Activated T-cell treated with anti-CD3 and anti-CD28 coated beads, Interleukin-2, amount 50 U/mL, for 72 hours (primary cell): Measurements from ENCODE around the gene SH3RF1. TPM values are rescaled to one million over a fixed set of nuclear protein-coding genes. Genes with fewer than 3 reads are reported as not detected.

Experiments
- ATAC-seq, 2 donors: fragments of 150-1000 bp; cut with Tn5 transposase; replicated peaks in 1 of 2; 2 replicates each; pipeline ENCODE4 v1.10.0; 2021; ENCODE audit warnings: moderate library complexity in 2 of 2, mild to moderate bottlenecking in 1 of 2
- DNase-seq, 2 donors: peaks; one replicate each; pipeline ENCODE4 v3.0.0; 2021 to 2022; ENCODE audit warnings: mixed read lengths in 1 of 2
- H3K27ac Mint-ChIP-seq: one replicate; pipeline ENCODE4 v1.8.0; 2022; ENCODE audit warnings: mild to moderate bottlenecking, moderate library complexity, mixed read lengths
- H3K27me3 Mint-ChIP-seq: one replicate; pipeline ENCODE4 v1.8.0; 2022; ENCODE audit warnings: low read depth, mixed read lengths
- H3K36me3 Mint-ChIP-seq, 2 donors: one replicate each; pipeline ENCODE4 v1.8.0; 2022; ENCODE audit warnings: mixed read lengths in 2 of 2, mild to moderate bottlenecking in 1 of 2; ENCODE audit not compliant: insufficient read depth in 2 of 2
- H3K4me1 Mint-ChIP-seq: one replicate; pipeline ENCODE4 v1.8.0; 2022; ENCODE audit warnings: low read depth, mixed read lengths
- H3K4me3 Mint-ChIP-seq, 2 donors: one replicate each; pipeline ENCODE4 v1.8.0; 2022; ENCODE audit warnings: mild to moderate bottlenecking in 2 of 2, mixed read lengths in 2 of 2, moderate library complexity in 2 of 2
- H3K9me3 Mint-ChIP-seq, 2 donors: one replicate each; pipeline ENCODE4 v1.8.0; 2022; ENCODE audit warnings: mixed read lengths in 2 of 2
- total RNA-seq, 2 donors: library from RNA; stranded (reverse); gene quantifications; one replicate each; pipeline ENCODE4 v1.2.3, GENCODE V29; 2022

The SH3RF1 gene
- total RNA-seq, 2 donors from 2014 or later: 0.26 to 0.63 TPM

DNA sequence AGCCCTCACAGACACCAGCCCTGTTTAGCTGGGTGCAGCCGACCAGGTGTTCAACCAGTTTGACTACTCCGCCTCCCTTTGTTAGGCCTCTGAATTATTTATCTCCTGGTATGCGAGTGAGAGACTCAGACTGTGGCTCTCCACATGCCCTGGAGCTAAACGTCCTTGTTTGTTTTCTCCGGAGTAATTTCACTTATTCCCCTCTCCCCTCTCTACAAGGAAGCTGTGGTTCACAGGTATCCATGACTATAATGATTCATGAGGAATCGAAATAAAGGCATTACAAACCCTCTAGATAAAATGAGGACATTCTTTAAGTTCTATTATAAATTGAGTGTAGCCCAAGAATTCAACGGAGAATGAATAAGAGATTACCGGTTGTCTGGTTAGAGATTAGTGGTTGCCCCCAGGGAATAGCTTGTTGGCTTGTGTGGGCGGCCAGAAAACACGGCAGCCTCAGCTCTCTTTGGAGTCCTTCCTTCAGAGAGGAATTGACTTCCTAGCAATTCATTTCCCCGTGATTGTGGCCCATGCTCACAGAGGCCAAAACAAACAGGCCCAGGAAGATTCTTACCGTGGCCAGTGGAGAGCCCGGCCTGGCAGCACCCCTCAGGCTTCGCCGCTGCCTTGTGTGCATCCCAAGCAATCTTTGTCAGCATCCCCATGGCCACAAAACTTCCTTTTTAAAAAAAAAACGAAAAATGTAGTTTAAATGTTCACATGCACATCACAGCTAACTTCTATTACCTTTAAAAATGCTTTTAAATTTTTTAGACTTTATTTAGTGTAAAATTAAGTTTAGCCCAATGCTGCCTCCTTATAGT lies 200.5 kb downstream of the SH3RF1 start:
- Mint-ChIP-seq H3K4me1 (no peaks in the 10 kb centered on the region), H3K27me3 (no peaks in the 10 kb centered on the region), H3K27ac (no peak overlapping the region), H3K9me3 (no peaks in the 10 kb centered on the region), H3K36me3 (no peaks in the 10 kb centered on the region), H3K4me3 (no peak overlapping the region)
- DNase-seq (no peak), ATAC-seq (no peak)

DNA sequence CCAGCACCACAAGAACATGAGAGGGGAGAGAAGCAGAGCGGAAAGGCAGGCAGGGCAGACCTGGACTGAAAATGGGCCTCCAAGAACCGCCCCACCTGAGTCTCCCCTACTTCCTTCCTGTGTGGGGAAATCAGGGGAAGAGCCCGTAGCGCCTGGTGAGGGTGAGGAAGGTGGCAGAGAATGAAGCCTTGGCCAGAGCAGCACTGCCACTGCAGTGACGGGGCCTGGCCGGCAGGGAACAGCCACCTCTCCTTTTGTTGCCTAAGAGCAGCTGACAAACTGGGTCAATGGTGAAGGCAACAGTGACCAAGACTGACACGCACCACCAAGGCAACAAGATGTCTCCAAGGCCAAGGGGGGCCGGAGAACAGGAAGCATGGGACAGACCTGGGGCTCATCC lies 202.3 kb downstream of the SH3RF1 start:
- Mint-ChIP-seq H3K27me3 (no peaks in the 10 kb centered on the region), H3K4me1 (no peaks in the 10 kb centered on the region), H3K27ac (no peak overlapping the region), H3K4me3 (no peak overlapping the region), H3K36me3 (no peaks in the 10 kb centered on the region), H3K9me3 (no peaks in the 10 kb centered on the region)
- DNase-seq (no peak), ATAC-seq (no peak)

DNA sequence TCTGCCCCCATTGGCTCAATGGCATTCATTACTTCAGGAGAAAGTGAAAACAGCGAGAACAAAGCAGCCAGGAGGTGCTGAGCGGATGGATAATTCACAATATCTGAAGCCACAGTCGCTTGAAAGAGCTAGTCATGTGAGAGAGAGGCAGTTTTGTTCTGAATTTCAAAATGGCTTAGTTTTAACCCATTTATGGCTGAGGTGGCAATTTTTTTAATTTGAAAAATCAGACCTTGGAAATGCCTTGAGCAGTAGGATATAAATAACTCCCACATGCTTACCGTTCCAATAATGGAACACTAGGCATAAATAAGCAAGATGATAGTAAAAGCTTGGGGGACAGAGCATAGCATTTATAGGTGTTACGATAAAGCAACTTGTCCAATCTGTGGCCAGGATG lies 203.8 kb downstream of the SH3RF1 start:
- ATAC-seq (no peak), DNase-seq (no peak)
- Mint-ChIP-seq H3K9me3 (no peaks in the 10 kb centered on the region), H3K4me1 (no peaks in the 10 kb centered on the region), H3K4me3 (no peak overlapping the region), H3K27ac (no peak overlapping the region), H3K27me3 (no peaks in the 10 kb centered on the region), H3K36me3 (no peaks in the 10 kb centered on the region)

DNA sequence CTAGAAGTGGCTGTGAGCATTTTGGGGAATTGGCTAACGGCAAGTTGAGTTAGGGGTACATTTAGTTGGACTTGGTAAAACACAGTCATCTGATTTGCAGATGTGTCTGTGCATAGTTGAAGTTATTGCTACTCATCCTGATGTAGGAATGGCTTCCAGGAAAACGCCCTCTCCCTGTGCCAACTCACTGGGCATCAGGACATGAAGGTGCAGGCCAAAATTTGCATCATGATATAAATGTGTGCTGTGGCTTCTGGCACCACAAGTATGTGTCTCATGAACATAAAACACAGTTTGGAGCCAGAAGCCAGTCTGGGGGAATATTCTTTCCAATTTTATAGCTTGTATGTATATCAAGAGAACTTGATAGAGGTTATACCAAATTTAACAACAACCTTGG lies 206.5 kb downstream of the SH3RF1 start:
- no peaks in the 10 kb centered on the region for H3K9me3 Mint-ChIP-seq
- H3K4me3 Mint-ChIP-seq: no peak overlapping the region
- no peak overlapping the region for H3K27ac Mint-ChIP-seq
- ATAC-seq (no peak), DNase-seq (no peak)
- peaks cover 4% of the 10 kb centered on the region for H3K27me3 Mint-ChIP-seq
- H3K36me3 Mint-ChIP-seq: no peaks in the 10 kb centered on the region
- no peaks in the 10 kb centered on the region for H3K4me1 Mint-ChIP-seq

DNA sequence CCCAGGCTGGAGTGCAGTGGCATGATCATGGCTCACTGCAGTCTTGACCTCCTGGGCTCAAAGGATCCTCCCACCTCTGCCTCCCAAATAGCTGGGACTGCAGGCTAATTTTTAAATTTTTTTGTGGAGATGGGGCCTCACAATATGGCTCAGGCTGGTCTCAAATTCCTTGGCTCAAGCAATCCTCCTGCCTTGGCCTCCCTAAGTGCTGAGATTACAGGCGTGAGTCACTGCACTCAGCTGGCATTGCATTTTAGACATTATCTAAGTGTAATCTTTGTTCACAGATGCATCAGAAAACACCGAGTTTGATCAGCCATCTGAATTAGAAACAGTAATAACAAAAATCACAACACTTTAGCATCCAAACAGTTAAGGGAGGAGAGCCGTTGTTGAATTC lies 207.3 kb downstream of the SH3RF1 start:
- no peaks in the 10 kb centered on the region for H3K4me1 Mint-ChIP-seq
- H3K27me3 Mint-ChIP-seq: peaks cover 4% of the 10 kb centered on the region
- no peak overlapping the region for H3K27ac Mint-ChIP-seq
- H3K9me3 Mint-ChIP-seq: no peaks in the 10 kb centered on the region
- no peak for ATAC-seq
- DNase-seq: no peak
- no peaks in the 10 kb centered on the region for H3K36me3 Mint-ChIP-seq
- no peak overlapping the region for H3K4me3 Mint-ChIP-seq

DNA sequence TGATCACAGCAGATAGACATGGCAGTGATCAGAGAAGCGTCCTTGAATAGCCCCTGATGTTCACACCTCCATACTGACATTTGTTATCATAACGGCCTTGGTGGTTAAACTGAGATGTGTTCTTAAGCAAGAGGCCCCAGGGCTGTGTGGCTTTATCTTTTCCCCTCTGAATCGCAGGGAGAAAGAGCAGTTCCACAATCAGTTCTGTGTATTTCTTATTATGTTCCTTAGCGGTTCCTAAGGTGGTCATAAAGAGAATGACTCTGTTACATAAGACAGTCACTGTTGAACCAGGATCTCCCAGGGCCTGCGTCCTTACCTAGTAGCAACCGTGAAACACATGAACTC lies 207.9 kb downstream of the SH3RF1 start:
- no peaks in the 10 kb centered on the region for H3K9me3 Mint-ChIP-seq
- peaks cover 4% of the 10 kb centered on the region for H3K27me3 Mint-ChIP-seq
- H3K36me3 Mint-ChIP-seq: no peaks in the 10 kb centered on the region
- no peak overlapping the region for H3K27ac Mint-ChIP-seq
- no peak for DNase-seq
- no peaks in the 10 kb centered on the region for H3K4me1 Mint-ChIP-seq
- no peak for ATAC-seq
- no peak overlapping the region for H3K4me3 Mint-ChIP-seq

DNA sequence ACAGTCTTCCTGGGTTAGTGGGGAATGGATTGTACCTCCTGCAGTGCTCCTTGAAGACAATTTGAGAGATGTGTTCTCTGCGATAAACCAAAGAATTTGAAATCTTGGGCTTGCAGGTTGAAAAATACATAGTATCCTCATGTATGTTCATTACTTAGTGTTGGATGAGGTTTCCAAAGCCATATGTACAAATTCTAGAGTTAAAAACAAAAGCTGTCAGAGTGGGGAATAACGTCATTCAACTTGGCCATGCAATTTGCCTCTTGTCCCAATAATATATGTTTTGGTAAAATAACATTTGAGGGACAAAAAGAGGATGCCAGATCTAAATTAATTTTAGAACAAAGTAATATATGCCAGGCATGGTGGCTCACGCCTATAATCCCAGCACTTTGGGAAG lies 209.4 kb downstream of the SH3RF1 start:
- DNase-seq (no peak), ATAC-seq (no peak)
- Mint-ChIP-seq H3K4me3 (no peak overlapping the region), H3K27me3 (peaks cover 4% of the 10 kb centered on the region), H3K36me3 (no peaks in the 10 kb centered on the region), H3K9me3 (no peaks in the 10 kb centered on the region), H3K4me1 (no peaks in the 10 kb centered on the region), H3K27ac (no peak overlapping the region)

DNA sequence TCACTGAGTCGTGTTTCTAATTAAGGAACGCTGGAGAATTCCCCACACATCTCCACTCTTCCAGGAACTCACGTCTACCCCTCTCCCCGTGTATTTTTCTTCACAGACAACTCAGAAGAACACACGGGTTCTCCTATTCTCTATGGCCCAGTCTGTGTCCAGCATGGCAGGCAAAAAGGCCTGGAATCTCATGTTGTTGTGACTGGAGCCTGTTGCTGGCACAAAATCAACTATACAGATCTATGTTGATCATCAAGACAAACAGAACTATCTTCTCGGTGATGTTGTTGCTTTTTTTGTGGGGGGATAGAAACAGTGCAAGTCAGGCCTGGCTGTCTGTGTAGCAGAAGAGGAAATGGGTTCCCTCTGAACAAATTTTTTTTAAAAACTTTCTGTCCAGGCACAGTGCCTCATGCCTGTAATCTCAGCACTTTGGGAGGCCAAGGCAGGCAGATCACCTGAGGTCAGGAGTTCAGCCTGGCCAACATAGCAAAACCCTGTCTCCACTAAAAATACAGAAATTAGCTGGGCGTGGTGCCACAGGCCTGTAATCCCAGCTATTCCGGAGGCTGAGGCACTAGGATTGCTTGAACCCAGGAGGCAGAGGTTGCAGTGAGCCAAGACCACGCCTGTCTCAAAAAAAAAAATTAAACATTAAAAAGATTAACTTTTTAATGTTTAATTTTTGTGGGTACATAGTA lies 210.2 kb downstream of the SH3RF1 start:
- Mint-ChIP-seq H3K36me3 (no peaks in the 10 kb centered on the region), H3K27ac (no peak overlapping the region), H3K9me3 (no peaks in the 10 kb centered on the region), H3K4me1 (no peaks in the 10 kb centered on the region), H3K4me3 (no peak overlapping the region), H3K27me3 (peaks cover 4% of the 10 kb centered on the region)
- ATAC-seq: no peak
- no peak for DNase-seq

DNA sequence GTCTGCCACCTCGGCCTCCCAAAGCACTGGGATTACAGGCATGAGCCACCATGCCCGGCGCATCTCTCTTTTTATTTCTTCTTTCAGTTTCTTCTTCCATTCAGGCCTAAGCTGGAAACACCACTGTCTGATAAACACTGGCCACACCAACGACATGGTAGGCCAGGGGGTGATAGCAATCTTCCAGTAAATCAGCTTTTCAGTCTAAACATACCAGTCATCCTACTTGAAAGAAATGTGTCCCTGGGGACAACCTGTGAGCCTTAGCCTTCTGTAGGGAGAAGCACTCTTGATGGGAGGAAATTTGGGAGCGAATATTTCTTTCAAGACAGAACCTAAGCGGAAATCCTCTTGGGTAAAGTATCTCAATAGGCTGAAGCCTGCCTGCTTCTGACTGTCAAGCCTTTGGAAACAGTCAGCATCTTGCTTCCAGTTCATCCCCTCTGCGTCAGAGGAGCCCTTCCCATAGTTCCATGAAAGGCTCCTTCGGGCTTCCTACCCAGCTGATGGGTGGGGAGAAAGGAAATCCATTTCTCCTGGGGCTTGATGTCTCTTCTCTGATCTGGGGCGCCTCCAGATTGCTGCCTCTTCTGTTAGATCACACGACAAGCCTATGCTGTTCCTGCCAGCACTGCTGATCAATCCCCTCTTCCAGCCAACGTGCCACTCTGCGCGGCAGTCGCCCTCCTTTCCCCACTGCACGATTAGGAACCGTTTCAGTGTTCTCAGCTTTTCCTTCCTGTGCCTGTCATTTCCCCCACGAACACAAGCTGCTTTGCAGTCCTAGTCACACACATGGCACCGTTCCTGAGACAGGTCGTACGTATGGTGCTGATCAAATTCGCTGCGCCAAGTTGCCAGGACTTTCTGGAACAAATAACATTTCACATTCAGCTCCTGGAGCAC lies 211.2 kb downstream of the SH3RF1 start:
- H3K4me3 Mint-ChIP-seq: no peak overlapping the region
- H3K4me1 Mint-ChIP-seq: no peaks in the 10 kb centered on the region
- ATAC-seq (no peak), DNase-seq (no peak)
- H3K9me3 Mint-ChIP-seq: no peaks in the 10 kb centered on the region
- H3K27me3 Mint-ChIP-seq: peaks cover 4% of the 10 kb centered on the region
- H3K27ac Mint-ChIP-seq: no peak overlapping the region
- H3K36me3 Mint-ChIP-seq: no peaks in the 10 kb centered on the region

DNA sequence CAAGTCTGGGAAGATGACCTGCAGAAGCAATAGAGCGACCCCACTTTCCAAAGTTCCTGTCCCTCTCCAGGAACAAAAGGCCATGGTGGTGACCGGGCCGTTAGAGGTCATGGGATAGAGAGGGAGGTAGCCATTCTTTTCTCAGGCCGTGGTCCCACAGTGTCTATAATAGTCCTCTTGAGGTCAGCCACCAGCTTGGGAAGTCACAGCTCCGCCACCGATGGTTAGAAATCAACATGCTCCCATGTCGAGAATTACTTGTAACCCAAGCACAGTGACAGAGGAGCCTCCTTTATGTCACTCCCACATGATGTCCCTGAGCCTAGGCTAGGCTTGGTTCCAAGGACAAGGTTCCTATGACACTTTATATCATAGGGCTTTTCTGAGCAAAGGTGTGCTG lies 212.4 kb downstream of the SH3RF1 start:
- no peaks in the 10 kb centered on the region for H3K4me1 Mint-ChIP-seq
- no peak for DNase-seq
- peaks cover 4% of the 10 kb centered on the region for H3K27me3 Mint-ChIP-seq
- no peak overlapping the region for H3K27ac Mint-ChIP-seq
- no peaks in the 10 kb centered on the region for H3K9me3 Mint-ChIP-seq
- no peaks in the 10 kb centered on the region for H3K36me3 Mint-ChIP-seq
- H3K4me3 Mint-ChIP-seq: no peak overlapping the region
- ATAC-seq: no peak

DNA sequence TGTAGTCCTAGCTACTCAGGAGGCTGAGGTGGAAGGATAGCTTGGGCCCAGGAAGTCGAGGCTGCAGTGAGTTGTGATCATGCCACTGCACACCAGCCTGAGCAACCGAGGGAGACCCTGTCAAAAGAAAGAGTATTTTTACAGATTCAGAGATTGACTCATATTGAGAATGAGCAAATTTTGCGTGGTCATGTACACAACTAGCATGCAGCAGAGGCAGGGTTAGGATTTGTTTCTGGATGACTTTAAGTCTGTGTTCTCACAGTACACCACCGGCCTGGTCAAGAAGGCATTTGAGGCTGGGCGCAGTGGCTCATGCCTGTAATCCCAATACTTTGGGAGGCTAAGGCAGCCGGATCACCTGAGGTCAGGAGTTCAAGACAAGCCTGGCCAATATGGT lies 215.9 kb downstream of the SH3RF1 start:
- Mint-ChIP-seq H3K4me1 (no peaks in the 10 kb centered on the region), H3K27me3 (peaks cover 2% of the 10 kb centered on the region), H3K27ac (no peak overlapping the region), H3K4me3 (no peak overlapping the region), H3K36me3 (no peaks in the 10 kb centered on the region), H3K9me3 (no peaks in the 10 kb centered on the region)
- DNase-seq: no peak
- ATAC-seq: no peak

DNA sequence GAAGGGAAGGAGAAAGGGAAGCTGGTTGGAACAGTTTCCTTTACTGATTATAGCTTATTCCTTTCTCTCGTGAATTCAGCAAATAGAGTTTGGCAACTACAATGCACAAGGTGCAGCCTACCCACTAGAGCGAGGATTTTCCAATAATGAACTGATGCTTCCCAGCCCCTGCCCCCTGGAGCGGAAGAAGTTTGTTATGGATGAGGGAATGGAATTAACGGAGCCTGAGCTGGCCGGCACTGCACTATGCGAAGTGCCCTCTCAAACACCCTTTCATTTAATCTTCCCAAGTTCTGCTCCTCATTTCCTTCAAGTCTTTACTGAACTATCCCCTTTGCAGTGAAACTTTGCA lies 218.2 kb downstream of the SH3RF1 start:
- no peaks in the 10 kb centered on the region for H3K27me3 Mint-ChIP-seq
- H3K4me3 Mint-ChIP-seq: no peak overlapping the region
- H3K27ac Mint-ChIP-seq: no peak overlapping the region
- H3K36me3 Mint-ChIP-seq: no peaks in the 10 kb centered on the region
- DNase-seq: no peak
- no peaks in the 10 kb centered on the region for H3K9me3 Mint-ChIP-seq
- no peaks in the 10 kb centered on the region for H3K4me1 Mint-ChIP-seq
- no peak for ATAC-seq
